Heart left ventricle (tissue), 16 donors: ENCODE data around the gene GPR180. TPM values are rescaled to one million over a fixed set of nuclear protein-coding genes. Genes with fewer than 3 reads are reported as not detected.
"Not testable (repeated sequence)": the region's sequence is repeated elsewhere in the genome, so short reads cannot be mapped to it uniquely, and the experiment has no call there.

Source experiments
- ATAC-seq, 4 donors: fragments of 200-7000 bp; cut with Tn5 transposase; one replicate each; pipeline ENCODE4 v1.9.1; 2020 to 2022; ENCODE audit warnings: moderate library complexity in 4 of 4, mild to moderate bottlenecking in 3 of 4, moderate number of reproducible peaks in 1 of 4
- DNase-seq, 5 donors: peaks; one replicate each; pipeline ENCODE4 v3.0.0-alpha.2; 2020
- H3K27ac ChIP-seq, 12 donors: fragments of 200-600 bp; sonication (generic) in 4 of 12; one replicate each; pipeline versions ENCODE4 v1.5.0 to v1.8.0; 2016 to 2022; ENCODE audit warnings: mild to moderate bottlenecking in 2 of 12
- H3K27me3 ChIP-seq, 9 donors: fragments of 200-600 bp; sonication (generic) in 2 of 9; one replicate each; pipeline versions ENCODE4 v1.5.1 to v1.8.0; 2016 to 2022; ENCODE audit warnings: mild to moderate bottlenecking in 3 of 9
- H3K36me3 ChIP-seq, 9 donors: fragments of 200-600 bp; sonication (generic) in 2 of 9; one replicate each; pipeline versions ENCODE4 v1.5.0 to v1.8.0; 2018 to 2022; ENCODE audit warnings: mild to moderate bottlenecking in 2 of 9
- H3K4me1 ChIP-seq, 12 donors: fragments of 200-600 bp; sonication (generic) in 4 of 12; one replicate each; pipeline versions ENCODE4 v1.5.0 to v1.8.0; 2016 to 2022; ENCODE audit warnings: mild to moderate bottlenecking in 3 of 12
- H3K4me3 ChIP-seq, 12 donors: fragments of 200-600 bp; sonication (generic) in 4 of 12; one replicate each; pipeline versions ENCODE4 v1.5.0 to v1.8.0; 2017 to 2022; ENCODE audit warnings: mild to moderate bottlenecking in 9 of 12, moderate library complexity in 4 of 12
- H3K9me3 ChIP-seq, 12 donors: fragments of 200-600 bp; sonication (generic) in 4 of 12; one replicate each; pipeline versions ENCODE4 v1.5.0 to v1.8.0; 2016 to 2022; ENCODE audit warnings: mild to moderate bottlenecking in 1 of 12
- POLR2A ChIP-seq, 2 donors: fragments of 450-650 bp; IDR thresholded peaks; one replicate each; pipeline ENCODE4 v1.6.1; 2017; ENCODE audit warnings: antibody characterized with exemption in 2 of 2, mild to moderate bottlenecking in 2 of 2, moderate library complexity in 2 of 2
- WGBS, 4 donors: extraction: QIAGEN DNeasy Blood & Tissue Kit in 2 of 4; methylation state at CpG; one replicate each; pipeline versions ENCODE4 v1.1.5 to v1.1.7; 2013 to 2018; 5-methylcytosine and 5-hydroxymethylcytosine counted together
- intact Hi-C, 10 donors: fragments of 100-400 bp; cut with DNase I; formaldehyde crosslinking; loops; one replicate each; pipeline versions ENCODE4 v1.11.1 to v1.14.2; 2022
- polyA plus RNA-seq, 2 donors: library from polyadenylated mRNA; stranded (reverse); fragments of 200-250 nt; gene quantifications; one replicate each; pipeline ENCODE4 v1.2.3, GENCODE V29; 2013
- total RNA-seq, 9 donors: library from RNA; depleted of rRNA in 2 of 9; stranded (reverse); fragments of >200 nt in 2 of 9; fragmentation: NEBNext Ultra II Directional in 3 of 9; extraction: Animal tissue kit (Norgen Biotek cat#: 25700) in 3 of 9; gene quantifications; one replicate each; pipeline versions ENCODE4 v1.1.0 to v1.2.4, GENCODE V29; 2016 to 2023
- TF ChIP-seq, protein P1 (sequence below), 12 donors: fragments of 200-600 bp; sonication (generic) in 4 of 12; IDR thresholded peaks; one replicate each; pipeline versions ENCODE4 v1.5.0 to v1.8.0; 2018 to 2022; ENCODE audit warnings: antibody characterized with exemption in 12 of 12, mild to moderate bottlenecking in 5 of 12
- donor health status: ischemic (EF 13 %, LVEDD 7.1; RV severe dilation, severe dysfunction).
- donor health status: healthy with polysubstance abuse.
- donor health status: DM: no; HTN: yes; CAD: no.
- donor health status: DM: no; HTN: no; CAD: no.
- donor health status: ischemic (EF 25% LVEDD 6.9; RV normal size, moderate dysfunction).
- donor health status: ischemic (EF 25% LVEDD 5.7; RV mildly dilated, moderate dysfunction).
- donor health status: healthy.
- donor health status: DM: yes; HTN: yes; CAD: no.
- donor health status: ischemic (EF 35%, LVEDD 5.7; RV mildly dilated, moderate dysfunction).
- donor health status: nonischemic (EF 11% LVEDD 7.7; RV severe dilation, severe dysfunction).
- donor health status: DM: yes; HTN: yes; CAD: no.
- donor health status: PGD.
- donor health status: ischemic (EF 29% LVEDD 5.4; RV normal size, mild dysfunction).
- donor health status: nonischemic (EF 23%, LVEDD 6.1; RV moderate dilation, normal function).

Gene GPR180
- total and polyA plus RNA-seq, 11 donors = 0.99 to 6.4 (median 3.7) TPM

GRCh38 chr13:94636942-94637578 lies 35.4 kb downstream of the GPR180 start:
- H3K9me3 ChIP-seq = peaks cover 0 to 10% (median 0%) of the 10 kb centered on the region in 12 donors
- H3K27ac ChIP-seq = no peak overlapping the region
- TF ChIP-seq POLR2A (IDR thresholded peaks at IDR 0.05) = no peak
- TF ChIP-seq, protein P1, sequence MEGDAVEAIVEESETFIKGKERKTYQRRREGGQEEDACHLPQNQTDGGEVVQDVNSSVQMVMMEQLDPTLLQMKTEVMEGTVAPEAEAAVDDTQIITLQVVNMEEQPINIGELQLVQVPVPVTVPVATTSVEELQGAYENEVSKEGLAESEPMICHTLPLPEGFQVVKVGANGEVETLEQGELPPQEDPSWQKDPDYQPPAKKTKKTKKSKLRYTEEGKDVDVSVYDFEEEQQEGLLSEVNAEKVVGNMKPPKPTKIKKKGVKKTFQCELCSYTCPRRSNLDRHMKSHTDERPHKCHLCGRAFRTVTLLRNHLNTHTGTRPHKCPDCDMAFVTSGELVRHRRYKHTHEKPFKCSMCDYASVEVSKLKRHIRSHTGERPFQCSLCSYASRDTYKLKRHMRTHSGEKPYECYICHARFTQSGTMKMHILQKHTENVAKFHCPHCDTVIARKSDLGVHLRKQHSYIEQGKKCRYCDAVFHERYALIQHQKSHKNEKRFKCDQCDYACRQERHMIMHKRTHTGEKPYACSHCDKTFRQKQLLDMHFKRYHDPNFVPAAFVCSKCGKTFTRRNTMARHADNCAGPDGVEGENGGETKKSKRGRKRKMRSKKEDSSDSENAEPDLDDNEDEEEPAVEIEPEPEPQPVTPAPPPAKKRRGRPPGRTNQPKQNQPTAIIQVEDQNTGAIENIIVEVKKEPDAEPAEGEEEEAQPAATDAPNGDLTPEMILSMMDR (IDR thresholded peaks at IDR 0.05) = no peak
- H3K36me3 ChIP-seq = peaks cover 0 to 9% (median 0%) of the 10 kb centered on the region in 9 donors
- WGBS, 4 donors = 88 to 95% (median 90%) methylated on average over 1 of the region's 1 CpG
- DNase-seq (no peak), ATAC-seq (no peak)
- no peak overlapping the region for H3K4me3 ChIP-seq
- H3K27me3 ChIP-seq = no peaks in the 10 kb centered on the region
- H3K4me1 ChIP-seq = peaks cover 0 to 6% (median 0%) of the 10 kb centered on the region in 12 donors
- intact Hi-C loops = no loop called here

DNA sequence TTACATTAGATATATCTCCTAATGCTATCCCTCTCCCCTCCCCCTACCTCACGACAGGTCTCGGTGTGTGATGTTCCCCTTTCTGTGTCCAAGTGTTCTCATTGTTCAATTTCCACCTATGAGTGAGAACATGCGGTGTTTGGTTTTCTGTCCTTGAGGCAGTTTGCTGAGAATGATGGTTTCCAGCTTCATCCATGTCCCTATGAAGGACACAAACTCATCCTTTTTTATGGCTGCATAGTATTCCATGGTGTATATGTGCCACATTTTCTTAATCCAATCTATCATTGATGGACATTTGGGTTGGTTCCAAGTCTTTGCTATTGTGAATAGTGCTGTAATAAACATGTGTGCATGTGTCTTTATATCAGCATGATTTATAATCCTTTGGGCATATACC lies 36.0 kb downstream of the GPR180 start:
- not testable (repeated sequence) for H3K4me1 ChIP-seq

DNA sequence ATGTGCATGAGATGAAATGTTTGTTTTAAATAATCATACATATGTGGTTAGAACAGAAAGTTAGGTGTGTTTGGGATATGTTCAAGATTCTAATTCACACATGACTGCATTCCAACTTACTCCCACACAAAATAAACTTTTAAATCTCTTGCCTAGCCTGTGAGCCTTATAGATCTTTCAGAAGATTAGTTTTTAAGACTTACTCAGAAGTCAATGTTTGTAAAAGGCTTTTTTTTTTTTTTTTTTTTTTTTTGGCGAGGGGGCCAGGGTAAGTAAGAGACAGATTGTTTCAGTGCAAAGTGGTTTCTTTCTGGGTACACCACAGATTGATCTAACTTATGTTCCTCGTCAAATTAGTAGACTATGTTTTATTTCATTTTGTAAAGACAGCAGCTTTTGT lies 39.1 kb downstream of the GPR180 start:
- H3K4me1 ChIP-seq = peaks cover 0 to 7% (median 0%) of the 10 kb centered on the region in 12 donors
- H3K36me3 ChIP-seq = no peaks in the 10 kb centered on the region
- no peaks in the 10 kb centered on the region for H3K27me3 ChIP-seq
- H3K9me3 ChIP-seq = peaks cover 0 to 10% (median 0%) of the 10 kb centered on the region in 12 donors
- ATAC-seq (no peak), DNase-seq (no peak)
- TF ChIP-seq, protein P1 (IDR thresholded peaks at IDR 0.05) = no peak
- TF ChIP-seq POLR2A (IDR thresholded peaks at IDR 0.05) = no peak
- WGBS, 4 donors = 64 to 73% (median 71%) methylated on average over 2 of the region's 2 CpGs
- no peak overlapping the region for H3K27ac ChIP-seq
- intact Hi-C loops = no loop called here
- H3K4me3 ChIP-seq = no peak overlapping the region

More for the DNA sequence above, 36.0 kb downstream of the GPR180 start:
- intact Hi-C loops, DNase-seq, H3K27me3 ChIP-seq, H3K4me3 ChIP-seq, ATAC-seq, H3K9me3 ChIP-seq, H3K27ac ChIP-seq, H3K36me3 ChIP-seq: not testable (repeated sequence)
- WGBS, 4 donors = 92 to 98% (median 95%) methylated on average over 3 of the region's 3 CpGs

GRCh38 chr13:94641409-94641941 lies 39.8 kb downstream of the GPR180 start:
- no peak overlapping the region for H3K27ac ChIP-seq
- intact Hi-C loops = no loop called here
- H3K9me3 ChIP-seq = peaks cover 0 to 10% (median 0%) of the 10 kb centered on the region in 12 donors
- no peak overlapping the region for H3K4me3 ChIP-seq
- no peak for DNase-seq
- 35 to 50% (median 37%) methylated on average over 3 of the region's 3 CpGs for WGBS, 4 donors
- H3K4me1 ChIP-seq = peaks cover 0 to 7% (median 0%) of the 10 kb centered on the region in 12 donors
- no peak for TF ChIP-seq POLR2A (IDR thresholded peaks at IDR 0.05)
- TF ChIP-seq, protein P1 (IDR thresholded peaks at IDR 0.05) = no peak
- H3K27me3 ChIP-seq = no peaks in the 10 kb centered on the region
- no peaks in the 10 kb centered on the region for H3K36me3 ChIP-seq
- peak in 2 of 4 donors; percentile 20 to 31 for ATAC-seq
